ENCODE data around the gene MUC6.

Gene MUC6

GRCh38 chr11:1050581-1051355 lies 14.2 kb upstream of the MUC6 start:
- ChIA-PET CTCF (interaction anchor here (0.9 to 2.7 kb wide), 8 partner anchors 9 to 208 kb away, joined by 3 to 11 read pairs (median 4); partner anchors contain the start of genes AP2A2 and TSPAN4), POLR2A (no interaction called here)
- TF ChIP-seq, protein P1, sequence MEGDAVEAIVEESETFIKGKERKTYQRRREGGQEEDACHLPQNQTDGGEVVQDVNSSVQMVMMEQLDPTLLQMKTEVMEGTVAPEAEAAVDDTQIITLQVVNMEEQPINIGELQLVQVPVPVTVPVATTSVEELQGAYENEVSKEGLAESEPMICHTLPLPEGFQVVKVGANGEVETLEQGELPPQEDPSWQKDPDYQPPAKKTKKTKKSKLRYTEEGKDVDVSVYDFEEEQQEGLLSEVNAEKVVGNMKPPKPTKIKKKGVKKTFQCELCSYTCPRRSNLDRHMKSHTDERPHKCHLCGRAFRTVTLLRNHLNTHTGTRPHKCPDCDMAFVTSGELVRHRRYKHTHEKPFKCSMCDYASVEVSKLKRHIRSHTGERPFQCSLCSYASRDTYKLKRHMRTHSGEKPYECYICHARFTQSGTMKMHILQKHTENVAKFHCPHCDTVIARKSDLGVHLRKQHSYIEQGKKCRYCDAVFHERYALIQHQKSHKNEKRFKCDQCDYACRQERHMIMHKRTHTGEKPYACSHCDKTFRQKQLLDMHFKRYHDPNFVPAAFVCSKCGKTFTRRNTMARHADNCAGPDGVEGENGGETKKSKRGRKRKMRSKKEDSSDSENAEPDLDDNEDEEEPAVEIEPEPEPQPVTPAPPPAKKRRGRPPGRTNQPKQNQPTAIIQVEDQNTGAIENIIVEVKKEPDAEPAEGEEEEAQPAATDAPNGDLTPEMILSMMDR (IDR thresholded peaks at IDR 0.05; ENCODE audit: insufficient read depth, low read length, missing control alignments): peak; percentile 83
- no peak for DNase-seq (ENCODE audit: low read depth, low spot score)
- no peak overlapping the region for H3K4me3 ChIP-seq (ENCODE audit: low read depth, low read length)

- ChIA-PET POLR2A (no interaction called here), CTCF (interaction anchor here (1.0 to 2.7 kb wide), 6 partner anchors 8 to 202 kb away, joined by 3 to 11 read pairs (median 6); partner anchors contain the start of gene AP2A2)
- TF ChIP-seq, protein P1 (IDR thresholded peaks at IDR 0.05; ENCODE audit: insufficient read depth, low read length, missing control alignments): no peak
- H3K4me3 ChIP-seq (ENCODE audit: low read depth, low read length): no peak overlapping the region
- no peak for DNase-seq (ENCODE audit: low read depth, low spot score)
Measured at GRCh38 chr11:1049911-1050580, 13.5 kb upstream of the MUC6 start.

DNA sequence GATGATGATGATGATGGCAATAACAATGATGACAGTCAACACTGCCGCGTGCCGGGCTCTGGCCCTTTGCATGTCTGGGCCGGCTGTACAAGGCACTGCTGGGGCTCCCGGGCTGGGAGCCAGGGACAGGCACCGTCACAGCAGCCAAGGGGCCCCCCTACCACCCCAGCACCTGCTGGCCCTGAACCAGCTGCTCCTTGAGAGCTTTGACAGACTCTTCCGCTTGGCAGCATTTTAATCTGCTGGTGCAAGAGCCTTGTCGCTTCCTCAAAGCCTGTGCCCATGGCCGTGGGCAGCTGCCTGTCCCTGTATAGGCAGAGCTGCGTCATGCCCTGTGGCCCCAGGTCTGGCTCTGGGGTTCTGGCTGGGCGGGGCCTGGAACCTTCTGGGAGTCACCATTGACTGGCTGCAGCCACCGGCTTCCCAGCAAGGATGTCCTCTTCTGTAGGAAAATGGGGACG lies 12.9 kb upstream of the MUC6 start:
- no peak for DNase-seq (ENCODE audit: low read depth, low spot score)
- CTCF ChIA-PET: interaction anchor here (2.7 kb wide), 1 partner anchor 201 kb away, joined by 10 read pairs; no protein-coding TSS in a partner anchor
- H3K4me3 ChIP-seq (ENCODE audit: low read depth, low read length): no peak overlapping the region
- TF ChIP-seq, protein P1 (IDR thresholded peaks at IDR 0.05; ENCODE audit: insufficient read depth, low read length, missing control alignments): no peak
- POLR2A ChIA-PET: no interaction called here

GRCh38 chr11:1049071-1049405 lies 12.5 kb upstream of the MUC6 start:
- POLR2A ChIA-PET: no interaction called here
- CTCF ChIA-PET: no interaction called here
- TF ChIP-seq, protein P1 (IDR thresholded peaks at IDR 0.05; ENCODE audit: insufficient read depth, low read length, missing control alignments): no peak
- no peak overlapping the region for H3K4me3 ChIP-seq (ENCODE audit: low read depth, low read length)
- no peak for DNase-seq (ENCODE audit: low read depth, low spot score)

DNA sequence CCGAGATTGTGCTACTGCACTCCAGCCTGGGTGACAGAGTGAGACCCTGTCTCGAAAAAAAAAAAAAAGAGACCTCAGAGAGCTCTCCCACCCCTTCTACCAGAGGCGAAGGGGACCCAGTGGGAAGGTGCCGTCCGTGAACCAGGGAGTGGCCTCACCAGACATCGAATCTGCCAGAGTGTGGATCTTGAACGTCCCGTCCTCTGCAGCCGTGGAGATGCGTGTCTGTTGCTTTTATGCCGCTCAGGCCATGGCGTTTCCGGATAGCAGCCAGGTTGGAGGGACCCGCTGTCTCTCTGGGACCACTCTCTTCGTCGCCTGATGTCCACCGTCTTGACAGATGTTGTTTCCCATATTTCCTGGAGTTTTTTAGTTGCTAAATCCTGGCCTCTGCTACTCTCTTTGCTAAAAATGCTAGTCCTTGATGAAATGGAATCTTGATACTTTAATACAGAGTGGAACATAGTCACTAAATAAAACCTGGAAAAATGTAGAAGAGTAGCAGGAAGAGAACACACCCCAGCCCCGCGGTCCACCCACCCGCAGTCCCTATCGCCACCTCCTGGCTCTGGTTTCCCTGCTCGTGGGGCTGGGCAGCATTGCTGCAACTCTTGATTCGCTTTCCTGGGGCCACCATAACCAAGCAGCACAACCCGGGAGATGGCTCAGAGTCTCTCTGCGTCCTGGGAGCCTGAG lies 12.0 kb upstream of the MUC6 start:
- ChIA-PET CTCF (no interaction called here), POLR2A (no interaction called here)
- TF ChIP-seq, protein P1 (IDR thresholded peaks at IDR 0.05; ENCODE audit: insufficient read depth, low read length, missing control alignments): no peak
- no peak overlapping the region for H3K4me3 ChIP-seq (ENCODE audit: low read depth, low read length)
- DNase-seq (ENCODE audit: low read depth, low spot score): no peak

All from AG04449 (cell line).